ENCODE results near the gene MOB4.

Gene MOB4

GRCh38 chr2:197502685-197503084 lies 13.2 kb upstream of the MOB4 start:
- TF ChIP-seq CTCF (IDR thresholded peaks at IDR 0.05): no peak

GRCh38 chr2:197504000-197504399 lies 11.9 kb upstream of the MOB4 start:
- no peak for TF ChIP-seq CTCF (IDR thresholded peaks at IDR 0.05)

GRCh38 chr2:197504512-197504911 lies 11.4 kb upstream of the MOB4 start:
- no peak for TF ChIP-seq CTCF (IDR thresholded peaks at IDR 0.05)

- TF ChIP-seq CTCF (IDR thresholded peaks at IDR 0.05): no peak
These were observed 9.2 kb upstream of the MOB4 start for GRCh38 chr2:197506658-197507057.

GRCh38 chr2:197513915-197514314 lies 2.0 kb upstream of the MOB4 start:
- TF ChIP-seq CTCF (IDR thresholded peaks at IDR 0.05): no peak

- TF ChIP-seq CTCF (IDR thresholded peaks at IDR 0.05): no peak
These were observed 1.1 kb upstream of the MOB4 start for GRCh38 chr2:197514754-197515153.

GRCh38 chr2:197515315-197515738 lies 539 bp upstream of the MOB4 start:
- no peak for TF ChIP-seq CTCF (IDR thresholded peaks at IDR 0.05)

- TF ChIP-seq CTCF (IDR thresholded peaks at IDR 0.05): no peak
These were observed 511 bp downstream of the MOB4 start for GRCh38 chr2:197516393-197516761.
